ENCODE measurements around the gene SYP. TPM values are rescaled to one million over a fixed set of nuclear protein-coding genes. Genes with fewer than 3 reads are reported as not detected.
A peak's percentile ranks its signal among the peaks of the same experiment; 100 is the strongest.

SYP gene
- total and polyA plus RNA-seq, 2 experiments from 2014 or later = 1.4 to 2.1 TPM

- Histone ChIP-seq H4K20me1 (ENCODE audit: insufficient read depth, poor library complexity, severe bottlenecking) (no peaks in the 10 kb centered on the region), H3K9me2 (replicated peaks; ENCODE audit: insufficient read depth) (no peaks in the 10 kb centered on the region), H3K9me3 (ENCODE audit: low read depth) (no peaks in the 10 kb centered on the region), H3K36me3 (replicated peaks; ENCODE audit: insufficient read depth, low read depth) (no peaks in the 10 kb centered on the region), H3K4me2 (no peak overlapping the region), H3K27ac (no peak overlapping the region), H3K4me1 (ENCODE audit: insufficient read depth) (no peaks in the 10 kb centered on the region), H2AFZ (no peak overlapping the region), H3K27me3 (no peaks in the 10 kb centered on the region), H3K4me3 (no peak overlapping the region), H3K79me2 (no peaks in the 10 kb centered on the region)
- 75% methylated on average over 16 of the region's 25 CpGs for WGBS (ENCODE audit: low lambda C conversion rate, missing lambda C conversion rate)
- no peak for DNase-seq (ENCODE audit: low spot score)
- TF ChIP-seq EZH2 (IDR thresholded peaks at IDR 0.05; ENCODE audit: borderline replicate concordance) (no peak), EZH2phosphoT487 (IDR thresholded peaks at IDR 0.05; ENCODE audit: low read depth, severe bottlenecking, unreplicated experiment) (no peak)
- TF ChIP-seq, protein P1, sequence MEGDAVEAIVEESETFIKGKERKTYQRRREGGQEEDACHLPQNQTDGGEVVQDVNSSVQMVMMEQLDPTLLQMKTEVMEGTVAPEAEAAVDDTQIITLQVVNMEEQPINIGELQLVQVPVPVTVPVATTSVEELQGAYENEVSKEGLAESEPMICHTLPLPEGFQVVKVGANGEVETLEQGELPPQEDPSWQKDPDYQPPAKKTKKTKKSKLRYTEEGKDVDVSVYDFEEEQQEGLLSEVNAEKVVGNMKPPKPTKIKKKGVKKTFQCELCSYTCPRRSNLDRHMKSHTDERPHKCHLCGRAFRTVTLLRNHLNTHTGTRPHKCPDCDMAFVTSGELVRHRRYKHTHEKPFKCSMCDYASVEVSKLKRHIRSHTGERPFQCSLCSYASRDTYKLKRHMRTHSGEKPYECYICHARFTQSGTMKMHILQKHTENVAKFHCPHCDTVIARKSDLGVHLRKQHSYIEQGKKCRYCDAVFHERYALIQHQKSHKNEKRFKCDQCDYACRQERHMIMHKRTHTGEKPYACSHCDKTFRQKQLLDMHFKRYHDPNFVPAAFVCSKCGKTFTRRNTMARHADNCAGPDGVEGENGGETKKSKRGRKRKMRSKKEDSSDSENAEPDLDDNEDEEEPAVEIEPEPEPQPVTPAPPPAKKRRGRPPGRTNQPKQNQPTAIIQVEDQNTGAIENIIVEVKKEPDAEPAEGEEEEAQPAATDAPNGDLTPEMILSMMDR (IDR thresholded peaks at IDR 0.05; ENCODE audit: poor library complexity) = no peak
Observed at GRCh38 chrX:49157194-49157593, 42.8 kb downstream of the SYP start.

DNA sequence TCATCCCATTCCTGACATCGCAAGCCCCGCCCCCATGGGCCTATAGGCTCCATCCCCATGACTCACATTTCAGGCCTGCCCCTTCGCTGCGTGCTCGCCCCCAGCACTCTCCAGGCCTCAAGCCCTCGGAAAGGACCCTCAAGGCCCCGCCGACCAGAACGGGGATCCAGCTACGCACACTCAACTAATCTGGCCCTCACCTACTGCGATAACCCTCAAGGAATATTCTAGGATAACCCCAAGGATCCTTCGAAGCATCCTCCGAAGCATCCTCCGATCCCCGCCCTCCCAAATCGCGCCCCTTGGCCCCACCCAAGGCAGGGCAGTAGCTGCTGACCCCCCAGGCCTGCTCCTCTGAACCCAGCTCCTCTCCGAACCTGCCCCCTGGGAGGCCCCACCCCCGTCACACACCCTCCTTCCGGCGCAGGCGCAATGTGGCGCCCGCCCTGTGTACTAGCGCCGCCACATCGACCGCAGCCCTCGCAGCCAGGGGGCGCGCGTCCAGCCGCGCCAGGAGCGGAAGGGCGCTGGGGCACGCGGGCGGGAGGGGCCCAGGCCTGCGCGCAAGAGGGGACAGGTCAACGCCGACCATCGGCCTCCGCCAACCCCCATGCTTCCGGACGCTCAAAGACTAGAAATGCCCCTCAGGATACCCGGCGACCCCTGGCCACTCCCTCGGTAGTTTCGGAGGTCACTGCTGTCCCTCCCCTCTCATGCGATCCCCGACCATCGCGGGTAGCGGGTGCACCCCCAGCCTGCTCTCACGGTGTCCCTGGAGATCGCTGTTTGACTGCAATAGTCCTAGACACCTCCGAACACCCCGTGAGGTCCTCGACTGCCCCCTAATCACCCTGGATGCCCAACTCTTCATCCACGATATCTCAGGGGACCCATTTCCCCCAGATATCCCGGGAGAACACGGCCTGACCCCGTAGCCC is 43.8 kb downstream of the SYP start:
- DNase-seq (ENCODE audit: low spot score) = peak; percentile 91
- Histone ChIP-seq H3K4me3 (no peak overlapping the region), H3K36me3 (replicated peaks; ENCODE audit: insufficient read depth, low read depth) (no peaks in the 10 kb centered on the region), H2AFZ (peak overlapping the region; percentile 83), H3K79me2 (no peaks in the 10 kb centered on the region), H3K9me3 (ENCODE audit: low read depth) (no peaks in the 10 kb centered on the region), H3K4me1 (ENCODE audit: insufficient read depth) (no peaks in the 10 kb centered on the region), H3K9me2 (replicated peaks; ENCODE audit: insufficient read depth) (no peaks in the 10 kb centered on the region), H3K27me3 (no peaks in the 10 kb centered on the region), H3K27ac (peak overlapping the region; percentile 99), H3K4me2 (peak overlapping the region; percentile 82), H4K20me1 (ENCODE audit: insufficient read depth, poor library complexity, severe bottlenecking) (no peaks in the 10 kb centered on the region)
- TF ChIP-seq EZH2 (IDR thresholded peaks at IDR 0.05; ENCODE audit: borderline replicate concordance) (no peak), EZH2phosphoT487 (IDR thresholded peaks at IDR 0.05; ENCODE audit: low read depth, severe bottlenecking, unreplicated experiment) (no peak)
- TF ChIP-seq, protein P1 (IDR thresholded peaks at IDR 0.05; ENCODE audit: poor library complexity) = peak; percentile 66
- WGBS (ENCODE audit: low lambda C conversion rate, missing lambda C conversion rate) = 50% methylated on average over 43 of the region's 65 CpGs

GRCh38 chrX:49155243-49155899 is 44.6 kb downstream of the SYP start:
- TF ChIP-seq EZH2phosphoT487 (IDR thresholded peaks at IDR 0.05; ENCODE audit: low read depth, severe bottlenecking, unreplicated experiment) (no peak), EZH2 (IDR thresholded peaks at IDR 0.05; ENCODE audit: borderline replicate concordance) (no peak)
- TF ChIP-seq, protein P1 (IDR thresholded peaks at IDR 0.05; ENCODE audit: poor library complexity) = no peak
- WGBS (ENCODE audit: low lambda C conversion rate, missing lambda C conversion rate) = 37% methylated on average over 18 of the region's 18 CpGs
- no peaks in the 10 kb centered on the region for H4K20me1 ChIP-seq (ENCODE audit: insufficient read depth, poor library complexity, severe bottlenecking)
- H3K4me2 ChIP-seq = peak overlapping the region; percentile 82
- H3K36me3 ChIP-seq (replicated peaks; ENCODE audit: insufficient read depth, low read depth) = no peaks in the 10 kb centered on the region
- H3K4me1 ChIP-seq (ENCODE audit: insufficient read depth) = no peaks in the 10 kb centered on the region
- peak overlapping the region; percentile 99 for H3K27ac ChIP-seq
- H3K9me2 ChIP-seq (replicated peaks; ENCODE audit: insufficient read depth) = no peaks in the 10 kb centered on the region
- no peak overlapping the region for H3K4me3 ChIP-seq
- H3K9me3 ChIP-seq (ENCODE audit: low read depth) = no peaks in the 10 kb centered on the region
- DNase-seq (ENCODE audit: low spot score) = peak; percentile 62
- H3K79me2 ChIP-seq = no peaks in the 10 kb centered on the region
- H3K27me3 ChIP-seq = no peaks in the 10 kb centered on the region
- H2AFZ ChIP-seq = peak overlapping the region; percentile 1

All from hepatocyte (in vitro differentiated cells).